ENCODE results near the gene SLAMF8.

Gene SLAMF8
- 0 to 0.46 (median 0.23) reads per million in 4 donors for total RNA-seq

DNA sequence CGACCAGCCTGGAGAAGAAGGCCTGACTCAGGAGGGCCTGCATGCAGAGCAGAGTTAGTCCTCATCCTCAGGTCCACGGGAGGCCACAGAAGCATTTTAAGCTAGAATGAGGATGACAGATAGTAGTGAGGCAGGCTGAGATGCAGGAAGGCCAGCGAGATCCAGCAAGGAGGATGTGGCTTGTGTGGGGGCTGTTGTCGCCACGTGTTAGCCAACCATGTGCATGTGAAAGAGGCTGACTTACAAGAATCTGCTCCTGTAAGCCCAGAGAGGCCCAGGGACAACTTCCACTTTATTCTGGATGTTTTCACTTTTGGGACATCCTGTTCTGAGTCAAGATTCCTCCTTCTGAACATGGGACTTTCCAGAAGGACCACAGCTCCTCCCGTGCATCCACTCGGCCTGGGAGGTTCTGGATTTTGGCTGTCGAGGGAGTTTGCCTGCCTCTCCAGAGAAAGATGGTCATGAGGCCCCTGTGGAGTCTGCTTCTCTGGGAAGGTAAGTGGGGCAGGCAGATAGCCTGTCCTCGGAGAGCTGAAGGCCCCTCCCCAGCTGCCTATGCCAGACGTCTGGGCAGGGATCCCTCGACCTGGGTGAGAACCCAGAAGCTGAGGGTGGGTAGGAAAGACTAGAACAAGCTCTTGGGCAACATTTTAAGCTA is at the start of gene SLAMF8:
SLAMF8 (plus strand) TSS at position 433 of the 661 bp plus-strand sequence; CDS start at position 459, 26 bp downstream.
- DNase-seq, result peak in 3 of 5 donors; percentile 22 to 80 (median 23)

DNA sequence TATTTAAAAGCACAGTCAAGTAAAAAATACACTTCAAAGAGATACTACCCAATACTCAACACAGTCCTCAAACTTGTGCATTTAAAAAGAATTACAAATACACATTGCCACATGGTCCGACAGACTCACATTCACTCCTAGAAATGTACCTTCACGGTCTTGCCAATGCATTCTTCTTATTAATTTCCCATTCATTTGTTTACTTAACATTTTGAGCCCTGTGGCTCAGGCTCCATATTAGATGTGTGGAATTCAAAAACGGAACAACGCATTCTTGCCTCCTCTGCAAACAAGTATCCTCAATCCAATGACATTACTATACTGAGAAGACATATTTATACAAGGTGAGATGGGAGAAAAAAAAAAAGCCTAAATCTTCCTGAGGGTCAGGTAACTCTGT is 48.4 kb upstream of the SLAMF8 start:
- DNase-seq, result no peak

DNA sequence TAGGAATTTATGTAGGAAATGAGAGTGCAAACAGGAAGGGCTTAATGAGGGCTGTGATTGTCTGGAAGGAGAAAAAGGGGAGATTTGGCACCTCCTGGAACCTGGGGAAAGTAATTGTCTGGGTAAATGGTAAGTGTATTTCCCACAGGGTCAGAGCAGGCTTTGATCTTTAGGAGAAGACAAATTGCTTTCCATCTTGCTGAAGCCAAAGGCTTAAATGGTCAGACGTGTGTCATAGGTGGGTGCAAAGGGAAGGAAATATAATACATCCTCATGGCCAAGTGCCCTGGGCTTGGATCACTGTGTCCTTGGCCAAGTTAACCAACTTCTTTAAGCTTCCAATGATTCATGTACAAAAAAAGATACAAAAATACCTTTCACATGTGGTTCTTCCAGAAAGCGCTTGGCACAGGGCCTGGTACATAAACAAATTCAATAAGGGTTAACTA is 47.2 kb upstream of the SLAMF8 start:
- DNase-seq, result no peak

DNA sequence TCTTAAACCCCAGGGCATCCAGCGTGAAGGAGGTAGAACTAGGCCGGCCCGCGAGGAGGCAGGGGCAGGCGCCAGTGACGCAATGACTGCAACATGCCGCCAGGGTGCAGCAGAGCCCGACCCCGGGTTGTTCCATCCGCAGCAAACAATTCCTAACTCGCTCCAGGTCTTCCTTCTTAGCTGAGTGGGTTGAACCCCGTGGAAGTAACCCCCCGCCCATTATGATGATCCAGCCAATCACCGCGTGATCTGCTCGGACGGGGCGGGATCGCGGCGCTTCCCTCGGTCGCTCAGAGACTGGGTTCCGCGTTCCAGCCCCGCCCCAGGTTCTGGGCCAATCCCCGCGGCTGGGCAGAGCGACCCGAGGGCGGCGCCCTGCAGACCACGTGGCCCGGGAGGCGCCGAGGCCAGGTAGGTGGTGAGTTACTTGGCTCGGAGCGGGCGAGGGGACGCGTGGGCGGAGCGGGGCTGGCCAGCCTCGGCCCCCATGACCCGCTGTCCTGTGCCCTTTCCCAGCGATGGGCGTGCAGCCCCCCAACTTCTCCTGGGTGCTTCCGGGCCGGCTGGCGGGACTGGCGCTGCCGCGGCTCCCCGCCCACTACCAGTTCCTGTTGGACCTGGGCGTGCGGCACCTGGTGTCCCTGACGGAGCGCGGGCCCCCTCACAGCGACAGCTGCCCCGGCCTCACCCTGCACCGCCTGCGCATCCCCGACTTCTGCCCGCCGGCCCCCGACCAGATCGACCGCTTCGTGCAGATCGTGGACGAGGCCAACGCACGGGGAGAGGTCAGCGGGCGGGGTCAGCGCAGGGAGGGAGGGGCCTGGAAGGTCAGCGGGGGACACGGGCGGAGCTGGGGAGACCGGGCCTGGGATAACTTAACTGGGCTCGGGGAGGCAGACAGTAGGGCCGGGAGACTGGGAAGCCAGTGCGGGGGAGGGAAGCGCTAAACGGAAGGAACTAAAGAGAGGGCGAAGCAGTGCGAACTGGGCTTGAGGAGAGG is 45.8 kb upstream of the SLAMF8 start, which contains the start of gene DUSP23:
DUSP23 (plus strand) TSS at position 380 of the 1,000 bp plus-strand sequence; CDS start at position 519, 139 bp downstream.
- DNase-seq, result peak; percentile 92 to 96 (median 95)

DNA sequence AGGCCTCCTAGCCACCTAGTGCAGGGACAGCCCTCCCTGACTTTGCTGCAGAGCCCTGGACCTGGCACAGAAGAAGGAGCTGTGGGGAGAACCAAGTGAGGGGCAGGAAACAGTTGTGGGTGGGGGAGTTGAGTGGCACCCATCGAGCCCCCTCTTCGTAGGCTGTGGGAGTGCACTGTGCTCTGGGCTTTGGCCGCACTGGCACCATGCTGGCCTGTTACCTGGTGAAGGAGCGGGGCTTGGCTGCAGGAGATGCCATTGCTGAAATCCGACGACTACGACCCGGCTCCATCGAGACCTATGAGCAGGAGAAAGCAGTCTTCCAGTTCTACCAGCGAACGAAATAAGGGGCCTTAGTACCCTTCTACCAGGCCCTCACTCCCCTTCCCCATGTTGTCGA is 44.7 kb upstream of the SLAMF8 start:
- no peak for DNase-seq

DNA sequence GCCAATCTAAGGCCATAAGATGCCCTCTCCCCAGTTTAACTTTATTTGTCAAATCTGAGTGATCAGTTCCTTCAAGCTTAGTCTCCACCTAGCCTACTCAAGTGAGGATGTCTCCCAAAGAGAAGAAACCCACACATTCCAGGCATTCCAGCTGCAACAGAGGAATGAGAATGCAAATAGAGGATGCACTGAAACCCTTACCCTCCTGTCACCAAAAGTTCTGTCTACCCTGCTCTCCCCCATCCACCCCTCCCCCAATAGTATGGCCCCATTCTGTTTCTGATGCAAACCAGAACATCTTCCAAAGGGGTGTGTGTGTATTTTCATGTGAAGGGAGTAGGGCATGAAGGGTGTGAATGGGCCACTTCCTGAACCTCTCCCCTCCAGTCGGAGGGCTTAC is 42.9 kb upstream of the SLAMF8 start:
- no peak for DNase-seq

DNA sequence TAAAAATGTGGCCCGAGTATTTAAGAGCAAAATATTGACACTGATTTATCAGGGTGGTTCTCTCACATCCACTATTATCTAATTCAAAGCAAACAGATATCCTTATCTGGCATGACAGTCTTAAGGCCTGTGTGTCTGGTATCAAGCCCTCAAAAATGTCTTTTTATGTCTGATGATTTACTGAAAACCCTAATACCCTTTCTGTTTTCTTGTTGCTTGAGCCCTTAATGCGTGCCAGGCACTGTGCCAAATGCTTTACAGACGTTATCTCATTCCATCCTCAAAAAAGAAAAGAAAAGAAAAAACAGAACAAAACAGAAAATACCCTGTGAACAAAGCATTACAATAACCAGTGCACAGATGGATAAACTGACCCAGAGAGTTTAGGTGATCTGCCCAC is 40.2 kb upstream of the SLAMF8 start:
- DNase-seq, result no peak

DNA sequence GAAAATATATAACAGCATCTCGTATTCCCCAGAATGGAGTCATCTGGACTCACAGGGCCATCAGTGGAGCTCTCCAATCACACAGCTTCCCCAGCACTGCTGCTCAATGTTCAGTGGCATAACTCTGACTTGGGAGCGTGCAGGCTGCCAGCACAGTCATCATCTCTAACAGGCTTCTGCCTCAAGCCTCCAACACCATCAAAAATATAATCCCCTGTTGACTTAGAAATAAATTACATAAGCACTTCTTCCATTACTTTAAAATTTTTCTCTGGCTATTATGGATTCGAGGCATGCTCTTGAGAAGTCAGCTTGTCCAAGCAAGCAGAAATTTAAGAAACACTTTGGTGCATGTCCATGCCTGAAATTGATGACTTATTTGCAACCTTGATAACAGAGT is 39.7 kb upstream of the SLAMF8 start:
- no peak for DNase-seq

DNA sequence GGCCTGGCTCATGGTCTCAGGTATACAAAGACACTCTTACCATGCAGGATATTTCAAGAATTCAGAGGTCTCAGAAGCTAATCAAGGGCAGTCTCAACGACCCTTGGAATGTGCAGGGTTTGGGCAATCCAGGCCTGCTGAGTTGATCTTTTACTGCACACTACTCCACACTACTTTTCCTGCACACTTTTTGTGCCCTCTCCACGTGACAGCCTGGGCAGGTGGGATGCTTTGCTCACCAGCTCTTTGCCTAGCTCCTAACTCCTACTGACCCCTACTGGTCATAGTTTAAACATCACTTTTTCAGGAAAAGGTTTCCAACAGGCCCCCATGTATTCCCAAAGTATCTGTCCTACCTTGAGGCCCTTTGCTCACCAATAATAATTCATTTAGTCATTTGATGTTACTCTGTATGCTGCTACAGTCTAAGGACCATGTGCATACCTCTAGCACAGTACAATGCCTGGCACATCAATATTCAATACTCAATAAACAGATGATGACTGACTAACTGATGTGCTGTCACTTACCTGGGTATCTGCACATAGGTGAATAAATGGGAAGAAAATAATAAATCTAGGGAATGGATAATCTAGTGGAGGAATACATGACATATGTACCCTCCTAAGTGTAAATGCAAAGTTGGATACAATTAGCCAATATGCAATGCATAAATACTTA is 36.3 kb upstream of the SLAMF8 start:
- DNase-seq, result no peak

DNA sequence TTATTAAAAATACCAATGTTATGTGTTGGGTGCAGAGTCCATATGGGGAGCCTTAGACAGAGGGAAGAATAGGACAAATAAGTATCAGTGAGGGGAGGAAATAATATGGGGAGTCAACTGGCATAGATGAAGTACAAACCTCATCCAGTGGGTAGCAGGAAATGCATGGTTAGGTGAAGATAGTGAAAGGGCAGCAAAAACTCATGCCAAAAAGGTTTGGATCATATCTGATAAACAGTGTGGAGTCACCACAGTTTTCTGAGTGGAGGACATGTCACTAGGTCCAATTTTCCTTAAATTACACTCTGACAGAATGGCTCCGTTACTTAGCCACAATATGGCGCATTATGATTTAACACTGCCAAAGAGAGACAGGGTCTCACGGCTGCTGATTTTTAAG is 35.6 kb upstream of the SLAMF8 start:
- no peak for DNase-seq

DNA sequence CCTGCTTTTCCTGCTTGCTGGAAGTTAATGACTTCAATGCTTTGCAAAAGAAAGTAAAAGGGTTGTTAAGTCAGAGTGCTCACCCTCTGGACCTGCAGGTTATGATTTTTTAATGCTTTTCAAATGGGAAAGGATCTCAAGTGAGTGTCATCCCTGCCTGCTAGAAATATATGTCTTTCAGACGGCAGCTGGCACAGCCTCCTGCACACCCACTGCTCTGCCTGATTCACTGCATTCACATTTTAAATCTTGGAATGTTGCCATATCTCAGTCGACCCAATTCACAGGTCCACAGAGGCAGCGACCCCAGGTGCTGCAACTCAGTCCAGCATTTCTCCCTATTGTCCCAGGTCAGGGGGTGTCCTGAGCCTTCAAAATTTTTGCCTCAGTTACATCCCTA is 35.2 kb upstream of the SLAMF8 start:
- DNase-seq, result no peak

DNA sequence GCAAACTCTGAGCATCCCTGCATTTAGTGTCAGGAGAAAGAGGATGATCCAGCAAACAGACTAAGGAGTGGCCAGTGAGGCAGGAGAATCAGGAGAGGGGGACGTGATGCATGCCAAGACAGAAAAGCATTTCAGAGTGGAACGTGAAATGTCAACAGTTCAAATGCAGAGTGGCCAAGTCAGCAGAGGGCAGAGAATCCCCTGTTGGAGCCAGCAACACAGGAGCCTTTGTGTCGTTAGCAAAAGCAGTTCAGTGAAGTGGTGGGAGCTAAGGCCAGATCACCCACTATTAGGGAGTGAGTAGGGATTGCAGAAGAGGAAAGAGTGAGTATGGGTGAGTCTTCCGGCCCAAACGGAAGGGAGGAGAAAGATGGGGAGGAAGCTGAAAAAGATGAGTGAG is 31.1 kb upstream of the SLAMF8 start:
- DNase-seq, result no peak

DNA sequence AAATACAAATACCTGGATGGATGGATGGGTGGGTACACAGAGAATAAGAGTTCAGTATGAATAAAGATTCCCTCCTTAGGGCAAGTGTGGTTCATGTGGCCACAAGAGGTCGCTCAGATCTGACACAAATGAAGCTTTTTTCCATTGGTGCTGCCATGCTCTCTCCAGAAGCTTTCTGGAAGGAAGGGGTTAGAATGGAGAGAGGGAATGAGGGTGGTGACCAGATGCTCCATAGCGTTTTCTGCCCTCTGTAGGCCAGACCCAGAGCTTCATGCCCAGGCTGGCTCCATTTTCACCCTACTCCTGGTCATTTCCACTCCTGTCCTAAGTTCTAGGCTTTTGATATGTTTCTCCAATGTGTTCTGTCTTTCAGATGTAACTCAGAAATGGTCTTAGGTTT is 27.8 kb upstream of the SLAMF8 start:
- peak in 3 of 5 donors; percentile 29 to 37 (median 32) for DNase-seq

DNA sequence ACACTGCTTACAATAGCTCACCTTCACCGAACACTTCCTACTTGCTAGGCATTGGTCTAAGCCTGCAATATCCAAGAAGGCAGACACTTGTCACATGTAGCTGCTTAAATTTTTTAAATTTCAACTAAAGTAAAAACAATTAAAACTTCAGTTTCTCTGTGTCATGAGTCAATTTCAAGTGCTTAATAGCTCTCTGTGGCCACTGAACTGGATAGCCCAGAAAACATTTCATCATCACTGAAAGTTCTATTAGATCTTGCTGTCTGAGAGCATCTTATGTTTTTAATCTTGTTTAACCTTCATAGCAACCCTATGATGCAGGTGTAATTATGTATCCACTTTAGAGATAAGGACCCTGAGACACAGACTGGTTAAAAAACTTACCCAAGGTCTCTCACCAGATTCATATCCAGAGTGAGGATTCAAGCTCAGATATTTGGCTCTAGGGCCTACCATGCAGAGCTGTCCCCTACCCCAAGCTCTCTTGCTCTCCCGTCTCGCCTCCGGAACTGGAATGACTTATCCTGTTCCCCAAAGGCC is 27.2 kb upstream of the SLAMF8 start:
- no peak for DNase-seq

DNA sequence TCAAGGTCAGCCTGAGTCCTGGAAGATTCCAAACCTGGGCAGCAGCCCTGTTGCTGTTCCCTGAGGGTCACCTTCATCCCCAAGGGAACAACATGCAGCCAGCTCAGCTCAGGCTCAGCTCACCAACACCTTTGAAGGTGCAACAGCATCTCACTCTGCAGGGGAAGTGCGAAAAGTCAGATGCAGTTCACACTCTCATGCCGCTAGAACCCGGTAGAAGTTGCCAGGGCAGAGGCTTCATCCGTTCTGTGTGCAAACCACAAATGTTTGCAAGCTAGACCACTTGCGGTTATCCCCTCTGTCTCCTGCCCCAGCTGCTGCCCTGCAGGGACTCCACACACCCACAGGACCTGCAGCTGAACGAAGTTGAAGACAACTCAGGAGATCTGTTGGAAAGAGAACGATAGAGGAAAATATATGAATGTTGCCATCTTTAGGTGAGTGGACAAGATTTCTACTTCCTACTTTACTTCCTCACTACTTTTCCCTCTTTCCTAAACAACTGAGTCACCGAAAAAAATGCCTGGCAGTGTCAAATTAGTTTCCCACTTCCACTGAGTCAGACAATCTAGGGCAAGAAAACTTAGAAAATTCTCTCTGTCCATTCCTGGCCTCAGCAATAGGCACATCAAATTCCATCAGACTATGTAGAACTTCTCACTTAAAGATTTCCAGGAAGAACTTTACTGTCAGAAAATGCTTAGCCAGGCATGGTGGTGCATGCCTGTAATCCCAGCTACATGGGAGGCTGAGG is 26.3 kb upstream of the SLAMF8 start:
- peak in 1 of 5 donors; percentile 48 for DNase-seq

DNA sequence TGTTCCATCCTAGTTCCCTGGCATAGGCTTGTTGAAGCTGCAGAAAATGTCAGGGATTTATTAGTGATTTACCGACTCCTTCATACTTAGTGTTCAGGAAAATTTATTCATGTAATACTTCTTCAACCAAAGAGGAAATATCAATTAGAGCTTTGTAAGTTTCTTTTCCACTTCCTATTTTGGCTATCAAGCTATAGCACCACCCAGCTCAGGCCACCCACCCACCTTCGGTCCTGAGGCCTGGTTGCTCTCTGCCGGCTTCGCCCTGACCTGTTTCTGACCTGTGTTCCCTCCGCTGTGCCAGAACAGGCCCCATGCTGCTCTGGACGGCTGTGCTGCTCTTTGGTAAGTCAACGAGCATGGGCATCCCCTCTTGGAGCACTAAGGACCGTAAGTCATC is 24.6 kb upstream of the SLAMF8 start, which contains the start of gene FCRL6:
FCRL6 (plus strand) TSS at position 250 of the 400 bp plus-strand sequence; CDS start at position 315, 65 bp downstream.
- no peak for DNase-seq

DNA sequence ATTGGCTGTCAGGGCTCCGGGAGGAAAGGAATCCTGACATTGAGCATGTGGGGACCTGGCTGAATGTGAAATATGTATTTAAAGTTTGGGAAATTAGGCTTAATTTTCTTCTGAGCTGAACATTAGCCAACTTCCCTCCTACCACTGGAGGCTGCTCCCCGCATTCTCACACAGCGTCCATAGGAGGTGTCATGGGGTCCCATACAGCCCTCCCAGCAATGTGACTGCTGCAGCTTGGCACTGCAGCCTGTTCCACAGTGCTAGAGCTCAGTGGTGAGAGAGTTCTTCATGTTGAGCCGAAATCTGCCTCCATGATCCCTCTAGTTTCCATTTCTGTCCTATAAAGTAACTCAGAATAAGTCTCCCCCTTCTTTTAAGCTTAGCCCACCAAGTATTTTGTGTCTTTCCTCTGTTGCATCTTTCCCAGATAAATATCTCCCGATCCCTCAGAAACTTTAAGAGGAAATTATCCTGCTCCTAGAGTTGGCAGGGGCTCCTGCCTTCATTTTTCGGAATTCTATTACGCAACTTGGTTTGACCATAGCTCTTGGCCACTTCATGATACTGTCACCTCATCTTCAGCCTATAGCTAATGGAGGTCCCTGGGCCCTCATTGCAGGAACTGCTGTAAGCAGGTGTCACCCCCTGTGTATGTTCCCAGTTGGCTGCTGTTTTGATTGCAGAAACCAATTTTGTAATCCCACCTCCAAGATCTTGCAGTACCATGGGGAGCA is 22.6 kb upstream of the SLAMF8 start:
- DNase-seq, result no peak

DNA sequence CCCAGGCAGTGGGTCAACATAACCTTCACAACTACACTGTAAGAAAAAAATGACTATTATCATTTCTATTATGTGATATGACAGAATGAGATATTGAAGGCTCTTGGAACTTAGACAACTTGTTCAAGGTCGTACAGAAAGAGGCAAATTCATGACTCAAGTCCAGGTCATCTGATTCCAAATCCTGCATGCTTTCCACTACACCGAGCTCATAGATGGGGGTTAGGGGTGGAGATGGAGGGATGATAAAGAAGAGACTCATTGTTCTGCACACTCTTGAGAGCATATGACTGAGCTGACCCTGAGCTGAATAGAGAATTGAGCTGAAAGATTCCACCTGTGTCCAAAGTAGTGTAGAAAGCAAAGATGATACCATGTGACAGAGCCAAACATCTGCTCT is 21.7 kb upstream of the SLAMF8 start:
- no peak for DNase-seq

DNA sequence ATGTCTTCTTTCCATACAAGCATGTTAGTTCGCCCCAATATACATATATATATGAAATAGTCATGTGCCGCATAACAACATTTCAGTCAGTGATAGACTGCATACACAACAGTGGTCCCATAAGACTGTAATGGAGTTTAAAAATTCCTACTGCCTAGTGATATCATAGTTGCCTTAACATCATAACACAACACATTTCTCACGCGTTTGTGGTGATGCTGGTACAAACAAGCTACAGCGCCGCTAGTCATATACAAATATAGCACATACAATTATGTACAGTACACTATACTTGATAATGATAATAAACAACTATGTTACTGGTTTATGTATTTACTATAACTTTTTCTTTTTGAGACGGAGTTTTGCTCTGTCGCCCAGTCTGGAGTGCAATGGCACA is 10.7 kb upstream of the SLAMF8 start:
- no peak for DNase-seq

DNA sequence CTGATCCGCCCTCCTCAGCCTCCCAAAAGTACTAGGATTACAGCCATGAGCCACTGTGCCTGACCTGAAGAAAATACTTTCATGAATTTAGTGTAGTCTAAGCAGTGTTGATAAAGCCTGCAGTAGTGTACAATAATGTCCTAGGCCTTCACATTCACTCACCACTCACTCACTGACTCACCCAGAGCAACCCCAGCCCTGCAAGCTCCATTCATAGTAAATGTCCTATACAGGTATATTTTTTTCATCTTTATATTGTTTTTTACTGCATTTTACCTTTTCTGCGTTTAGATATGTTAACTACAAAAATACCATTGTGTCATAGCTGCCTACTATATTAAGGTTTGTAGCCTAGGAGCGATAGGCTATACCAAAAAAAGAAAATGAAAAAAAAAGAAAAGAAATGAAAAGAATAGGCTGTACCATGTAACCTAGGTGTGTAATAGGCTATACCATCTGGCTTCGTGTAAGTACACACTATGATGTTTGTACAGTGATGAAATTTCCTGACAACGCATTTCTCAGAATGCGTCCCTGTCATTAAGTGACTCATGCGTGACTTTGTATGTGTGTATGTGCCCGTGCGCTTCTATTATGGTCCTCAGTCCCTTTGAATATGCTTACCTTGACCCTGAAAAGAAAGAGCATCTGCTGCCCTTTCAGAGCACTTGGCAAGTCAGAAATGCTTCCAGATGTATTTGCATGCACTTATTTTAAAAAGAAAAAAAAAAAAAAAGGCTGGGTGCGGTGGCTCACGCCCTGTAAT is 9.2 kb upstream of the SLAMF8 start:
- DNase-seq, result no peak
